Stimulated activated CD8-positive, alpha-beta memory T cell treated with anti-CD3 and anti-CD28 coated beads, Interleukin-7, amount 100 ng/mL, for 48 hours (primary cell): ENCODE measurements around the gene TTC36.
"Not testable (repeated sequence)": the region's sequence is repeated elsewhere in the genome, so short reads cannot be mapped to it uniquely, and the experiment has no call there.

Experiments
- DNase-seq, 2 donors: peaks; one replicate each; pipeline ENCODE4 v3.0.0-alpha.2; 2020; ENCODE audit warnings: low read depth in 1 of 2; ENCODE audit errors: extremely low read depth in 1 of 2

TTC36 gene

GRCh38 chr11:118531597-118532084 lies 4.4 kb downstream of the TTC36 start:
- DNase-seq: no peak

GRCh38 chr11:118532091-118532490 lies 4.8 kb downstream of the TTC36 start:
- DNase-seq: no peak

- no peak for DNase-seq
These were observed 5.8 kb downstream of the TTC36 start for GRCh38 chr11:118532852-118533768.

- no peak for DNase-seq
These were observed 6.8 kb downstream of the TTC36 start for GRCh38 chr11:118533769-118534729.

- no peak for DNase-seq
These were observed 8.0 kb downstream of the TTC36 start for GRCh38 chr11:118535261-118535660.

GRCh38 chr11:118536726-118537125 lies 9.5 kb downstream of the TTC36 start:
- no peak for DNase-seq

- no peak for DNase-seq
These were observed 10.2 kb downstream of the TTC36 start for GRCh38 chr11:118537409-118537980.

GRCh38 chr11:118544010-118544646 lies 16.9 kb downstream of the TTC36 start:
- no peak for DNase-seq

- DNase-seq: no peak
These were observed 17.4 kb downstream of the TTC36 start for GRCh38 chr11:118544647-118545010.

- no peak for DNase-seq
These were observed 18.3 kb downstream of the TTC36 start for GRCh38 chr11:118545533-118545932.

- no peak for DNase-seq
These were observed 19.9 kb downstream of the TTC36 start for GRCh38 chr11:118547132-118547531.

GRCh38 chr11:118552341-118552740 lies 25.1 kb downstream of the TTC36 start:
- no peak for DNase-seq

- DNase-seq: no peak
These were observed 33.5 kb downstream of the TTC36 start for GRCh38 chr11:118560806-118561205.

- no peak for DNase-seq
These were observed 37.8 kb downstream of the TTC36 start for GRCh38 chr11:118565051-118565450.

- DNase-seq: no peak
These were observed 42.4 kb downstream of the TTC36 start for GRCh38 chr11:118569670-118570069.

- DNase-seq: no peak
These were observed 43.5 kb downstream of the TTC36 start for GRCh38 chr11:118570787-118571186.

- DNase-seq: not testable (repeated sequence)
These were observed 44.4 kb downstream of the TTC36 start for GRCh38 chr11:118571701-118572060.

GRCh38 chr11:118572061-118572980 lies 45.0 kb downstream of the TTC36 start, which contains the start of gene ARCN1:
TSS of gene ARCN1 (plus strand) at chr11:118572409. CDS start at chr11:118572548, 139 bp downstream.
- peak; percentile 52 to 59 for DNase-seq

GRCh38 chr11:118572981-118573550 lies 45.8 kb downstream of the TTC36 start:
- no peak for DNase-seq
